H1 (cell line): ENCODE data around the gene CLVS2. TPM values are rescaled to one million over a fixed set of nuclear protein-coding genes. Genes with fewer than 3 reads are reported as not detected.

ENCODE experiments used
- CTCF ChIA-PET: fragments of 300-600 bp; sonication (Branson Sonifier 250); formaldehyde crosslinking; loops from one replicate; lab custom pipeline; 2021; ENCODE audit not compliant: partially characterized antibody; lab: Charles Lee
- POLR2A ChIA-PET: fragments of 300-600 bp; sonication (Branson Sonifier 250); formaldehyde crosslinking; loops from one replicate; lab custom pipeline; 2021; ENCODE audit warnings: inconsistent platforms; ENCODE audit not compliant: partially characterized antibody; lab: Charles Lee
- DNase-seq, 2 experiments: peaks; one replicate each; pipeline versions ENCODE4 v3.0.0 to v3.0.0-alpha.2; 2010 to 2022; ENCODE audit warnings: low spot score in 2 of 2, low read depth in 1 of 2, mixed read lengths in 1 of 2
- FAIRE-seq: peaks from 2 replicates; lab custom pipeline; 2011; peaks lifted over from hg19 to GRCh38; lab: Jason Lieb, UNC
- H2AFZ ChIP-seq: 2 replicates; pipeline ENCODE4 v1.8.1; 2012; ENCODE audit warnings: low read length, inconsistent platforms
- H2AK5ac ChIP-seq: 2 replicates; pipeline ENCODE4 v1.6.1; 2013; ENCODE audit warnings: low read depth, low read length
- H2BK120ac ChIP-seq: replicated peaks from 2 replicates; pipeline ENCODE3; 2013; ENCODE audit warnings: low read depth, low read length, inconsistent platforms
- H2BK12ac ChIP-seq: 2 replicates; pipeline ENCODE4 v1.6.1; 2013; ENCODE audit warnings: low read depth, low read length
- H2BK15ac ChIP-seq: 2 replicates; pipeline ENCODE4 v1.6.1; 2013; ENCODE audit warnings: low read length
- H2BK20ac ChIP-seq: 2 replicates; pipeline ENCODE4 v1.6.1; 2013; ENCODE audit warnings: low read length
- H2BK5ac ChIP-seq: 2 replicates; pipeline ENCODE4 v1.6.1; 2013; ENCODE audit warnings: low read depth, low read length
- H3K14ac ChIP-seq: 2 replicates; pipeline ENCODE4 v1.6.1; 2013; ENCODE audit warnings: inconsistent platforms; ENCODE audit not compliant: insufficient read length
- H3K18ac ChIP-seq: 2 replicates; pipeline ENCODE4 v1.6.1; 2013; ENCODE audit warnings: low read length; ENCODE audit errors: extremely low read depth
- H3K23ac ChIP-seq: 2 replicates; pipeline ENCODE4 v1.6.1; 2013; ENCODE audit warnings: inconsistent platforms; ENCODE audit not compliant: insufficient read length
- H3K23me2 ChIP-seq: 2 replicates; pipeline ENCODE4 v1.6.1; 2013; ENCODE audit warnings: low read depth, low read length
- H3K27ac ChIP-seq: 2 replicates; pipeline ENCODE4 v1.6.1; 2011; ENCODE audit warnings: low read depth, low read length, inconsistent platforms
- H3K27me3 ChIP-seq, 4 experiments: replicated peaks in 1 of 4; 1 replicate in 1 of 4; 2 replicates in 3 of 4; pipeline versions ENCODE4 v1.6.1 to v1.8.1; 2011 to 2013; ENCODE audit warnings: low read length in 3 of 4, mild to moderate bottlenecking in 3 of 4, inconsistent platforms in 2 of 4, mixed read lengths in 2 of 4, moderate library complexity in 1 of 4; ENCODE audit not compliant: control insufficient read depth in 3 of 4, insufficient read depth in 3 of 4; ENCODE audit errors: extremely low read depth in 1 of 4
- H3K36me3 ChIP-seq, 4 experiments: 2 replicates each; pipeline versions ENCODE4 v1.6.1 to v1.8.1; 2011 to 2013; ENCODE audit warnings: mild to moderate bottlenecking in 4 of 4, low read length in 3 of 4, moderate library complexity in 2 of 4, control low read depth in 1 of 4, inconsistent platforms in 1 of 4; ENCODE audit not compliant: insufficient read depth in 4 of 4, control insufficient read depth in 2 of 4
- H3K4ac ChIP-seq: replicated peaks from 2 replicates; pipeline ENCODE3; 2013; ENCODE audit warnings: low read length, low read depth, mixed read lengths, inconsistent platforms; ENCODE audit not compliant: insufficient read length
- H3K4me1 ChIP-seq, 4 experiments: replicated peaks in 1 of 4; 1 replicate in 1 of 4; 2 replicates in 3 of 4; pipeline versions ENCODE4 v1.6.1 to v1.8.1; 2011 to 2013; ENCODE audit warnings: low read length in 3 of 4, inconsistent platforms in 2 of 4, mixed read lengths in 1 of 4; ENCODE audit not compliant: insufficient read depth in 4 of 4, control insufficient read depth in 3 of 4
- H3K4me2 ChIP-seq, 2 experiments: 2 replicates each; pipeline versions ENCODE4 v1.6.1 to v1.8.1; 2011 to 2013; ENCODE audit warnings: low read depth in 2 of 2, low read length in 2 of 2, control low read depth in 1 of 2, inconsistent platforms in 1 of 2, mild to moderate bottlenecking in 1 of 2; ENCODE audit not compliant: insufficient read depth in 1 of 2
- H3K4me3 ChIP-seq, 4 experiments: fragments of 200-600, 300-600 bp in 1 of 4; sonication (generic), shearing (Covaris generic), sonication (Bioruptor Twin) in 1 of 4; 2 replicates each; pipeline versions ENCODE4 v1.5.1 to v1.8.1; 2011 to 2016; ENCODE audit warnings: low read length in 4 of 4, low read depth in 3 of 4, control low read depth in 2 of 4, inconsistent platforms in 2 of 4, mild to moderate bottlenecking in 2 of 4, mixed read lengths in 1 of 4, moderate library complexity in 1 of 4; ENCODE audit not compliant: insufficient read depth in 2 of 4; ENCODE audit errors: extremely low read depth in 1 of 4
- H3K56ac ChIP-seq: replicated peaks from 2 replicates; pipeline ENCODE3; 2013; ENCODE audit warnings: low read depth, mild to moderate bottlenecking, mixed read lengths, low read length, inconsistent platforms; ENCODE audit not compliant: insufficient read length
- H3K79me1 ChIP-seq: 2 replicates; pipeline ENCODE4 v1.6.1; 2013; ENCODE audit warnings: low read depth, low read length, control low read depth
- H3K79me2 ChIP-seq, 2 experiments: 2 replicates each; pipeline versions ENCODE4 v1.6.1 to v1.8.1; 2012 to 2013; ENCODE audit warnings: low read length in 2 of 2, mild to moderate bottlenecking in 2 of 2, inconsistent platforms in 1 of 2; ENCODE audit not compliant: insufficient read depth in 2 of 2, control insufficient read depth in 1 of 2
- H3K9ac ChIP-seq, 4 experiments: replicated peaks in 1 of 4; 1 replicate in 1 of 4; 2 replicates in 3 of 4; pipeline versions ENCODE4 v1.6.1 to v1.8.1; 2011 to 2013; ENCODE audit warnings: low read depth in 3 of 4, low read length in 3 of 4, control low read depth in 2 of 4, mild to moderate bottlenecking in 2 of 4, moderate library complexity in 2 of 4, inconsistent platforms in 1 of 4; ENCODE audit errors: extremely low read depth in 1 of 4
- H3K9me3 ChIP-seq, 2 experiments: 2 replicates each; pipeline versions ENCODE4 v1.6.1 to v1.8.1; 2012 to 2013; ENCODE audit warnings: mild to moderate bottlenecking in 2 of 2, moderate library complexity in 2 of 2, control low read depth in 1 of 2, inconsistent platforms in 1 of 2, low read depth in 1 of 2, low read length in 1 of 2, mixed read lengths in 1 of 2; ENCODE audit not compliant: insufficient read depth in 2 of 2
- H4K20me1 ChIP-seq, 2 experiments: replicated peaks in 1 of 2; 2 replicates each; pipeline versions ENCODE3 to v1.8.1; 2011 to 2013; ENCODE audit warnings: inconsistent platforms in 2 of 2, low read length in 2 of 2, mild to moderate bottlenecking in 1 of 2; ENCODE audit not compliant: insufficient read depth in 2 of 2, control insufficient read depth in 1 of 2
- H4K5ac ChIP-seq: 2 replicates; pipeline ENCODE4 v1.6.1; 2013; ENCODE audit warnings: low read length, low read depth, mixed read lengths, inconsistent platforms; ENCODE audit not compliant: insufficient read length
- H4K8ac ChIP-seq: 2 replicates; pipeline ENCODE4 v1.8.0; 2013; ENCODE audit warnings: mild to moderate bottlenecking, moderate library complexity, low read length, inconsistent platforms; ENCODE audit not compliant: insufficient read depth; ENCODE audit errors: extremely low read depth
- H4K91ac ChIP-seq: replicated peaks from 2 replicates; pipeline ENCODE3; 2013; ENCODE audit warnings: low read length, mixed read lengths, inconsistent platforms; ENCODE audit not compliant: insufficient read length
- TAF7 ChIP-seq: optimal IDR thresholded peaks from 2 replicates; pipeline ENCODE3; 2011; ENCODE audit warnings: low read depth, mild to moderate bottlenecking, inconsistent platforms, low read length, moderate library complexity, borderline replicate concordance
- TEAD4 ChIP-seq: IDR thresholded peaks from 2 replicates; pipeline ENCODE4 v1.6.1; 2012; ENCODE audit warnings: low read depth, low read length, inconsistent platforms, mixed read lengths
- WGBS, 2 experiments: shearing (Covaris generic) in 1 of 2; methylation state at CpG; one replicate each; pipeline versions ENCODE4 v1.1.6 to v1.1.7; 2013 to 2015; ENCODE audit warnings: low lambda C conversion rate in 2 of 2, mixed read lengths in 2 of 2, inconsistent platforms in 1 of 2, low coverage in 1 of 2, missing lambda C conversion rate in 1 of 2; ENCODE audit not compliant: insufficient replicate concordance in 2 of 2, insufficient coverage in 1 of 2, insufficient read length in 1 of 2; ENCODE audit errors: extremely low coverage in 1 of 2, missing lambda C conversion rate in 1 of 2; 5-methylcytosine and 5-hydroxymethylcytosine counted together
- polyA plus RNA-seq, 7 experiments: library from polyadenylated mRNA; depleted of rRNA in 3 of 7; stranded (reverse) in 5 of 7; unstranded in 2 of 7; fragments of >200 nt in 5 of 7; fragments of 200-250 nt in 2 of 7; gene quantifications; 1 replicate in 5 of 7; 2 replicates in 1 of 7; 4 replicates in 1 of 7; pipeline versions ENCODE4 v1.2.1 to v1.2.3, GENCODE V29; 2011 to 2013; ENCODE audit warnings: missing spikeins in 2 of 7, mixed read lengths in 2 of 7
- total RNA-seq: library from RNA; stranded (reverse); fragmentation: NEBNext Ultra II Directional; extraction: Animal tissue kit (Norgen Biotek cat#: 25700); gene quantifications from 2 replicates; pipeline ENCODE4 v1.2.1, GENCODE V29; 2021

The CLVS2 gene
- total and polyA plus RNA-seq, 2 of the 8 experiments (the other 6 are each of a cell fraction or from before 2014, with no cell fraction given), result 0.30 to 0.73 TPM

GRCh38 chr6:123022975-123023374 is 26.9 kb downstream of the CLVS2 start:
- H3K27ac ChIP-seq, result no peak overlapping the region
- ChIA-PET CTCF (interaction anchor here (0.6 to 1.3 kb wide), 3 partner anchors 34 to 153 kb away, joined by 3 read pairs; no protein-coding TSS in a partner anchor), POLR2A (no interaction called here)
- H3K56ac ChIP-seq, result no peak overlapping the region
- H3K79me1 ChIP-seq, result no peaks in the 10 kb centered on the region
- H2AFZ ChIP-seq, result no peak overlapping the region
- H3K4me3 ChIP-seq, result no peak overlapping the region
- H3K9ac ChIP-seq, result no peak overlapping the region
- H2BK12ac ChIP-seq, result no peak overlapping the region
- H4K20me1 ChIP-seq, result no peaks in the 10 kb centered on the region
- no peak overlapping the region for H4K8ac ChIP-seq
- TF ChIP-seq TAF7, result no peak
- TF ChIP-seq TEAD4, result 0 out of 2 replicates have a peak, but pooled peaks have one; percentile 21
- H4K5ac ChIP-seq, result no peak overlapping the region
- no peaks in the 10 kb centered on the region for H3K23me2 ChIP-seq
- no peak overlapping the region for H2AK5ac ChIP-seq
- no peak overlapping the region for H3K23ac ChIP-seq
- H3K36me3 ChIP-seq, result no peaks in the 10 kb centered on the region
- no peak overlapping the region for H2BK5ac ChIP-seq
- H3K79me2 ChIP-seq, result no peaks in the 10 kb centered on the region
- H3K18ac ChIP-seq, result no peak overlapping the region
- no peak for DNase-seq
- no peak overlapping the region for H2BK15ac ChIP-seq
- H3K4me2 ChIP-seq, result no peak overlapping the region
- H2BK20ac ChIP-seq, result no peak overlapping the region
- H3K4ac ChIP-seq, result no peak overlapping the region
- H3K27me3 ChIP-seq, result no peaks in the 10 kb centered on the region
- no peak overlapping the region for H4K91ac ChIP-seq
- H2BK120ac ChIP-seq, result no peak overlapping the region
- WGBS, 2 experiments, result 36% methylated on average over 1 of the region's 1 CpG; no CpG with 5 or more reads in 1 of the 2 experiments
- H3K9me3 ChIP-seq, result no peaks in the 10 kb centered on the region
- FAIRE-seq, result no peak
- H3K4me1 ChIP-seq, result no peaks in the 10 kb centered on the region
- no peak overlapping the region for H3K14ac ChIP-seq
